Measurements from ENCODE around the gene MUC22.
"Not testable (repeated sequence)": the region's sequence is repeated elsewhere in the genome, so short reads cannot be mapped to it uniquely, and the experiment has no call there.

MUC22 gene

GRCh38 chr6:31009731-31010130 lies 543 bp upstream of the MUC22 start:
- Histone ChIP-seq H3K4me3 (ENCODE audit: insufficient read depth, low read length, poor library complexity, severe bottlenecking) (no peak overlapping the region), H3K9me3 (ENCODE audit: insufficient read depth, low read length) (no peaks in the 10 kb centered on the region), H3K9ac (ENCODE audit: low read length) (no peak overlapping the region), H3F3A (ENCODE audit: insufficient read depth) (no peaks in the 10 kb centered on the region), H3K36me3 (ENCODE audit: low read length) (no peaks in the 10 kb centered on the region), H3K4me2 (ENCODE audit: low read depth, low read length, poor library complexity, severe bottlenecking) (no peak overlapping the region), H4K20me1 (ENCODE audit: low read depth, low read length) (no peaks in the 10 kb centered on the region), H2AFZ (ENCODE audit: low read depth, low read length, severe bottlenecking) (no peak overlapping the region), H3K27me3 (ENCODE audit: low read length) (peaks cover 4% of the 10 kb centered on the region; the same call in 1 of the 2 replicates), H3K9me2 (replicated peaks; ENCODE audit: insufficient read depth, low read length) (no peaks in the 10 kb centered on the region), H3K79me2 (ENCODE audit: insufficient read depth, low read length) (no peaks in the 10 kb centered on the region), H3K27ac (ENCODE audit: low read depth, low read length) (no peak overlapping the region)
- no peak for TF ChIP-seq CTCF (IDR thresholded peaks at IDR 0.05; ENCODE audit: insufficient read depth, low read length, poor library complexity, severe bottlenecking)
- TF ChIP-seq EZH2phosphoT487 (conservative IDR thresholded peaks at IDR 0.05; ENCODE audit: low read length): no peak

- Histone ChIP-seq H3F3A (ENCODE audit: insufficient read depth) (no peaks in the 10 kb centered on the region), H2AFZ (ENCODE audit: low read depth, low read length, severe bottlenecking) (no peak overlapping the region), H3K79me2 (ENCODE audit: insufficient read depth, low read length) (no peaks in the 10 kb centered on the region), H3K36me3 (ENCODE audit: low read length) (no peaks in the 10 kb centered on the region), H3K4me2 (ENCODE audit: low read depth, low read length, poor library complexity, severe bottlenecking) (no peak overlapping the region), H3K4me3 (ENCODE audit: insufficient read depth, low read length, poor library complexity, severe bottlenecking) (no peak overlapping the region), H3K9me3 (ENCODE audit: insufficient read depth, low read length) (0 out of 2 replicates have a peak, but pooled peaks cover 5% of the 10 kb centered on the region), H3K27me3 (ENCODE audit: low read length) (peaks cover 4% of the 10 kb centered on the region; the same call in 1 of the 2 replicates), H3K27ac (ENCODE audit: low read depth, low read length) (no peak overlapping the region), H3K9me2 (replicated peaks; ENCODE audit: insufficient read depth, low read length) (no peaks in the 10 kb centered on the region), H3K9ac (ENCODE audit: low read length) (no peak overlapping the region), H4K20me1 (ENCODE audit: low read depth, low read length) (no peaks in the 10 kb centered on the region)
- no peak for TF ChIP-seq EZH2phosphoT487 (conservative IDR thresholded peaks at IDR 0.05; ENCODE audit: low read length)
- TF ChIP-seq CTCF (IDR thresholded peaks at IDR 0.05; ENCODE audit: insufficient read depth, low read length, poor library complexity, severe bottlenecking): no peak
These were observed 879 bp downstream of the MUC22 start for GRCh38 chr6:31011153-31011552.

- no peaks in the 10 kb centered on the region for H3F3A ChIP-seq (ENCODE audit: insufficient read depth)
- H4K20me1 ChIP-seq (ENCODE audit: low read depth, low read length): no peaks in the 10 kb centered on the region
- no peaks in the 10 kb centered on the region for H3K27me3 ChIP-seq (ENCODE audit: low read length)
- H3K79me2 ChIP-seq (ENCODE audit: insufficient read depth, low read length): no peaks in the 10 kb centered on the region
- no peak overlapping the region for H3K4me3 ChIP-seq (ENCODE audit: insufficient read depth, low read length, poor library complexity, severe bottlenecking)
- no peak overlapping the region for H3K27ac ChIP-seq (ENCODE audit: low read depth, low read length)
- H3K9me2 ChIP-seq (replicated peaks; ENCODE audit: insufficient read depth, low read length): no peaks in the 10 kb centered on the region
- H3K36me3 ChIP-seq (ENCODE audit: low read length): no peaks in the 10 kb centered on the region
- no peak overlapping the region for H3K4me2 ChIP-seq (ENCODE audit: low read depth, low read length, poor library complexity, severe bottlenecking)
- H2AFZ ChIP-seq (ENCODE audit: low read depth, low read length, severe bottlenecking): no peak overlapping the region
- H3K9ac ChIP-seq (ENCODE audit: low read length): no peak overlapping the region
- H3K9me3 ChIP-seq (ENCODE audit: insufficient read depth, low read length): 0 out of 2 replicates have a peak, but pooled peaks cover 5% of the 10 kb centered on the region
- TF ChIP-seq EZH2phosphoT487 (conservative IDR thresholded peaks at IDR 0.05; ENCODE audit: low read length) (no peak), CTCF (IDR thresholded peaks at IDR 0.05; ENCODE audit: insufficient read depth, low read length, poor library complexity, severe bottlenecking) (no peak)
These were observed 6.5 kb downstream of the MUC22 start for GRCh38 chr6:31016659-31017299.

- H3K79me2 ChIP-seq (ENCODE audit: insufficient read depth, low read length); H3K9me3 ChIP-seq (ENCODE audit: insufficient read depth, low read length); H3K27me3 ChIP-seq (ENCODE audit: low read length); H3K36me3 ChIP-seq (ENCODE audit: low read length); H3K4me2 ChIP-seq (ENCODE audit: low read depth, low read length, poor library complexity, severe bottlenecking); H3K4me3 ChIP-seq (ENCODE audit: insufficient read depth, low read length, poor library complexity, severe bottlenecking); H4K20me1 ChIP-seq (ENCODE audit: low read depth, low read length); H3K9ac ChIP-seq (ENCODE audit: low read length); H3K9me2 ChIP-seq (replicated peaks; ENCODE audit: insufficient read depth, low read length); H2AFZ ChIP-seq (ENCODE audit: low read depth, low read length, severe bottlenecking); H3K27ac ChIP-seq (ENCODE audit: low read depth, low read length); H3F3A ChIP-seq (ENCODE audit: insufficient read depth): not testable (repeated sequence)
These were observed 7.2 kb downstream of the MUC22 start for GRCh38 chr6:31017436-31017835.
